Measurements from ENCODE around the gene SYTL3. TPM values are rescaled to one million over a fixed set of nuclear protein-coding genes. Genes with fewer than 3 reads are reported as not detected.

Gene SYTL3
- total RNA-seq, 5 donors from 2014 or later (not counting 1 experiment from before 2014, with no cell fraction given) = 14.4 to 45.6 (median 22.9) TPM

- H3K4me3 ChIP-seq (ENCODE audit: control insufficient read depth in 1 of 2, extremely low read depth in 1 of 2, low read length in 1 of 2) = no peak overlapping the region
- no peaks in the 10 kb centered on the region for H3K9me3 Mint-ChIP-seq
- H3K27ac ChIP-seq (ENCODE audit: low read length) = no peak overlapping the region
- WGBS (ENCODE audit: insufficient coverage) = 96% methylated on average over 23 of the region's 38 CpGs
- peaks cover 6 to 17% of the 10 kb centered on the region in 2 experiments for H3K4me1 ChIP-seq (ENCODE audit: control insufficient read depth in 1 of 2, extremely low read depth in 1 of 2, insufficient read depth in 2 of 2, low read length in 2 of 2)
- no peak for ATAC-seq (replicated peaks in 1 of 4)
- peaks cover 13 to 28% (median 13%) of the 10 kb centered on the region in 3 donors for H3K4me1 Mint-ChIP-seq
- H3K36me3 Mint-ChIP-seq = peaks cover 66% of the 10 kb centered on the region
- H3K9me3 ChIP-seq = no peaks in the 10 kb centered on the region
- no peaks in the 10 kb centered on the region for H3K27me3 Mint-ChIP-seq
- peaks cover 7 to 93% of the 10 kb centered on the region in 2 donors for H3K36me3 ChIP-seq (ENCODE audit: control insufficient read depth in 2 of 2, extremely low read depth in 1 of 2, insufficient read depth in 1 of 2, low read length in 1 of 2)
- no peaks in the 10 kb centered on the region for H3K27me3 ChIP-seq (replicated peaks in 1 of 2; ENCODE audit: control insufficient read depth in 2 of 2, extremely low read depth in 1 of 2, insufficient read depth in 2 of 2, low read length in 1 of 2)
- peak overlapping the region in 1 of 2 donors; percentile 23 for H3K27ac Mint-ChIP-seq
- DNase-seq = no peak
- H3K4me3 Mint-ChIP-seq = peak overlapping the region in 1 of 3 donors; percentile 33
- CTCF ChIA-PET = interaction anchor here in 1 of 2 donors (1.0 kb wide), 1 partner anchor 47 kb away, joined by 3 read pairs; no protein-coding TSS in a partner anchor
- POLR2A ChIA-PET = interaction anchor here in 1 of 2 donors (0.7 to 1.0 kb wide), 2 partner anchors 34 to 36 kb away, joined by 5 to 6 read pairs; no protein-coding TSS in a partner anchor
These were observed 117.0 kb downstream of the SYTL3 start for GRCh38 chr6:158766621-158767455.

- H3K4me3 Mint-ChIP-seq = no peak overlapping the region
- ATAC-seq (replicated peaks in 1 of 4) = no peak
- H3K4me3 ChIP-seq (ENCODE audit: control insufficient read depth in 1 of 2, extremely low read depth in 1 of 2, low read length in 1 of 2) = no peak overlapping the region
- H3K9me3 ChIP-seq = no peaks in the 10 kb centered on the region
- H3K4me1 ChIP-seq (ENCODE audit: control insufficient read depth in 1 of 2, extremely low read depth in 1 of 2, insufficient read depth in 2 of 2, low read length in 2 of 2) = peaks cover 6 to 26% of the 10 kb centered on the region in 2 experiments
- ChIA-PET POLR2A (interaction anchor here (0.6 kb wide), 2 partner anchors 112 to 295 kb away, joined by 3 to 12 read pairs; no protein-coding TSS in a partner anchor), CTCF (no interaction called here)
- H3K4me1 Mint-ChIP-seq = peaks cover 22 to 35% (median 22%) of the 10 kb centered on the region in 3 donors
- DNase-seq = no peak
- H3K36me3 Mint-ChIP-seq = peaks cover 70% of the 10 kb centered on the region
- H3K27ac Mint-ChIP-seq = peak overlapping the region; percentile 16 to 62
- H3K36me3 ChIP-seq (ENCODE audit: control insufficient read depth in 2 of 2, extremely low read depth in 1 of 2, insufficient read depth in 1 of 2, low read length in 1 of 2) = peaks cover 9 to 100% of the 10 kb centered on the region in 2 donors
- no peaks in the 10 kb centered on the region for H3K9me3 Mint-ChIP-seq
- H3K27me3 ChIP-seq (replicated peaks in 1 of 2; ENCODE audit: control insufficient read depth in 2 of 2, extremely low read depth in 1 of 2, insufficient read depth in 2 of 2, low read length in 1 of 2) = no peaks in the 10 kb centered on the region
- H3K27ac ChIP-seq (ENCODE audit: low read length) = no peak overlapping the region
- no CpG with 5 or more reads among the region's 6 CpGs for WGBS (ENCODE audit: insufficient coverage)
- no peaks in the 10 kb centered on the region for H3K27me3 Mint-ChIP-seq
These were observed 117.9 kb downstream of the SYTL3 start for GRCh38 chr6:158767709-158768108.

GRCh38 chr6:158768436-158768835 is 118.6 kb downstream of the SYTL3 start:
- peaks cover 74% of the 10 kb centered on the region for H3K36me3 Mint-ChIP-seq
- H3K27ac ChIP-seq (ENCODE audit: low read length) = no peak overlapping the region
- H3K9me3 ChIP-seq = no peaks in the 10 kb centered on the region
- H3K9me3 Mint-ChIP-seq = no peaks in the 10 kb centered on the region
- H3K27ac Mint-ChIP-seq = peak overlapping the region in 1 of 2 donors; percentile 62
- no peak overlapping the region for H3K4me3 Mint-ChIP-seq
- POLR2A ChIA-PET = interaction anchor here (0.6 to 1.2 kb wide), 2 partner anchors 12 to 294 kb away, joined by 3 to 4 read pairs; no protein-coding TSS in a partner anchor
- DNase-seq = no peak
- H3K4me1 Mint-ChIP-seq = peaks cover 29 to 42% (median 29%) of the 10 kb centered on the region in 3 donors
- CTCF ChIA-PET = interaction anchor here in 1 of 2 donors (0.6 kb wide), 1 partner anchor 1062 kb away, joined by 3 read pairs; no protein-coding TSS in a partner anchor
- no peak for ATAC-seq (replicated peaks in 1 of 4)
- peaks cover 9 to 100% of the 10 kb centered on the region in 2 donors for H3K36me3 ChIP-seq (ENCODE audit: control insufficient read depth in 2 of 2, extremely low read depth in 1 of 2, insufficient read depth in 1 of 2, low read length in 1 of 2)
- no peaks in the 10 kb centered on the region for H3K27me3 Mint-ChIP-seq
- H3K4me1 ChIP-seq (ENCODE audit: control insufficient read depth in 1 of 2, extremely low read depth in 1 of 2, insufficient read depth in 2 of 2, low read length in 2 of 2) = peaks cover 8 to 33% of the 10 kb centered on the region in 2 experiments
- H3K27me3 ChIP-seq (replicated peaks in 1 of 2; ENCODE audit: control insufficient read depth in 2 of 2, extremely low read depth in 1 of 2, insufficient read depth in 2 of 2, low read length in 1 of 2) = no peaks in the 10 kb centered on the region
- no peak overlapping the region for H3K4me3 ChIP-seq (ENCODE audit: control insufficient read depth in 1 of 2, extremely low read depth in 1 of 2, low read length in 1 of 2)
- 93% methylated on average over 5 of the region's 8 CpGs for WGBS (ENCODE audit: insufficient coverage)

- WGBS (ENCODE audit: insufficient coverage) = 100% methylated on average over 1 of the region's 13 CpGs
- Mint-ChIP-seq H3K4me1 (peaks cover 38 to 45% (median 38%) of the 10 kb centered on the region in 3 donors), H3K4me3 (peak overlapping the region in 1 of 3 donors; percentile 8), H3K36me3 (peaks cover 72% of the 10 kb centered on the region), H3K9me3 (no peaks in the 10 kb centered on the region), H3K27ac (peak overlapping the region; percentile 56 to 91), H3K27me3 (no peaks in the 10 kb centered on the region)
- Histone ChIP-seq H3K27me3 (replicated peaks in 1 of 2; ENCODE audit: control insufficient read depth in 2 of 2, extremely low read depth in 1 of 2, insufficient read depth in 2 of 2, low read length in 1 of 2) (no peaks in the 10 kb centered on the region), H3K4me1 (ENCODE audit: control insufficient read depth in 1 of 2, extremely low read depth in 1 of 2, insufficient read depth in 2 of 2, low read length in 2 of 2) (peaks cover 8 to 42% of the 10 kb centered on the region in 2 experiments), H3K4me3 (ENCODE audit: control insufficient read depth in 1 of 2, extremely low read depth in 1 of 2, low read length in 1 of 2) (no peak overlapping the region), H3K27ac (ENCODE audit: low read length) (no peak overlapping the region), H3K36me3 (ENCODE audit: control insufficient read depth in 2 of 2, extremely low read depth in 1 of 2, insufficient read depth in 1 of 2, low read length in 1 of 2) (peaks cover 13 to 99% of the 10 kb centered on the region in 2 donors), H3K9me3 (no peaks in the 10 kb centered on the region)
- CTCF ChIA-PET = no interaction called here
- DNase-seq (no peak), ATAC-seq (replicated peaks in 1 of 4) (no peak)
- POLR2A ChIA-PET = interaction anchor here in 1 of 2 donors (1.2 kb wide), 1 partner anchor 11 kb away, joined by 4 read pairs; no protein-coding TSS in a partner anchor
These were observed 119.4 kb downstream of the SYTL3 start for GRCh38 chr6:158769234-158769770.

- DNase-seq = no peak
- Mint-ChIP-seq H3K4me1 (peaks cover 43 to 45% (median 43%) of the 10 kb centered on the region in 3 donors), H3K27ac (peak overlapping the region; percentile 66 to 91), H3K4me3 (peak overlapping the region in 1 of 3 donors; percentile 8), H3K36me3 (peaks cover 74% of the 10 kb centered on the region), H3K9me3 (no peaks in the 10 kb centered on the region), H3K27me3 (no peaks in the 10 kb centered on the region)
- Histone ChIP-seq H3K9me3 (no peaks in the 10 kb centered on the region), H3K27ac (ENCODE audit: low read length) (peak overlapping the region; percentile 13), H3K4me3 (ENCODE audit: control insufficient read depth in 1 of 2, extremely low read depth in 1 of 2, low read length in 1 of 2) (no peak overlapping the region), H3K36me3 (ENCODE audit: control insufficient read depth in 2 of 2, extremely low read depth in 1 of 2, insufficient read depth in 1 of 2, low read length in 1 of 2) (peaks cover 13 to 99% of the 10 kb centered on the region in 2 donors), H3K4me1 (ENCODE audit: control insufficient read depth in 1 of 2, extremely low read depth in 1 of 2, insufficient read depth in 2 of 2, low read length in 2 of 2) (peaks cover 8 to 43% of the 10 kb centered on the region in 2 experiments), H3K27me3 (replicated peaks in 1 of 2; ENCODE audit: control insufficient read depth in 2 of 2, extremely low read depth in 1 of 2, insufficient read depth in 2 of 2, low read length in 1 of 2) (no peaks in the 10 kb centered on the region)
- ChIA-PET CTCF (interaction anchor here in 1 of 2 donors (0.6 kb wide), 1 partner anchor 179 kb away, joined by 3 read pairs; no protein-coding TSS in a partner anchor), POLR2A (interaction anchor here in 1 of 2 donors (1.2 kb wide), 1 partner anchor 10 kb away, joined by 4 read pairs; no protein-coding TSS in a partner anchor)
- 97% methylated on average over 11 of the region's 18 CpGs for WGBS (ENCODE audit: insufficient coverage)
- no peak for ATAC-seq (replicated peaks in 1 of 4)
These were observed 120.0 kb downstream of the SYTL3 start for GRCh38 chr6:158769771-158770432.

Data from T-cell (primary cell).